GM19372 (cell line): ENCODE data around the gene LINC00305.

Source experiments
- ATAC-seq: cut with Tn5 transposase; IDR thresholded peaks from one replicate; pipeline ENCODE4 v1.9.1; 2021; ENCODE audit warnings: mild to moderate bottlenecking, low read depth, moderate library complexity; ENCODE audit not compliant: unreplicated experiment

LINC00305 gene

GRCh38 chr18:64148988-64149387 is at the start of gene LINC00305:
Gene LINC00305, minus strand, starts transcription at chr18:64149088.
- ATAC-seq, result no peak

- no peak for ATAC-seq
Observed at GRCh38 chr18:64191069-64191468, 42.2 kb upstream of the LINC00305 start.

- ATAC-seq, result no peak
Observed at GRCh38 chr18:64185987-64186386, 37.1 kb upstream of the LINC00305 start.

- no peak for ATAC-seq
Observed at GRCh38 chr18:64183665-64184064, 34.8 kb upstream of the LINC00305 start.

GRCh38 chr18:64180617-64181016 is 31.7 kb upstream of the LINC00305 start:
- no peak for ATAC-seq

GRCh38 chr18:64180171-64180570 is 31.3 kb upstream of the LINC00305 start:
- no peak for ATAC-seq

GRCh38 chr18:64179556-64180080 is 30.7 kb upstream of the LINC00305 start:
- ATAC-seq, result no peak

GRCh38 chr18:64178860-64179259 is 30.0 kb upstream of the LINC00305 start:
- ATAC-seq, result no peak

- ATAC-seq, result no peak
Observed at GRCh38 chr18:64175432-64175831, 26.5 kb upstream of the LINC00305 start.

- ATAC-seq, result no peak
Observed at GRCh38 chr18:64171576-64171975, 22.7 kb upstream of the LINC00305 start.

- no peak for ATAC-seq
Observed at GRCh38 chr18:64167408-64167925, 18.6 kb upstream of the LINC00305 start.

GRCh38 chr18:64165906-64166305 is 17.0 kb upstream of the LINC00305 start:
- no peak for ATAC-seq

- ATAC-seq, result no peak
Observed at GRCh38 chr18:64164883-64165282, 16.0 kb upstream of the LINC00305 start.

GRCh38 chr18:64149916-64150438 is 1.1 kb upstream of the LINC00305 start:
- ATAC-seq, result no peak

- no peak for ATAC-seq
Observed at GRCh38 chr18:64142904-64143303, 6.0 kb downstream of the LINC00305 start.

GRCh38 chr18:64137914-64138313 is 11.0 kb downstream of the LINC00305 start:
- no peak for ATAC-seq

- no peak for ATAC-seq
Observed at GRCh38 chr18:64134044-64134747, 14.7 kb downstream of the LINC00305 start.

GRCh38 chr18:64132871-64133270 is 16.0 kb downstream of the LINC00305 start:
- no peak for ATAC-seq

- ATAC-seq, result no peak
Observed at GRCh38 chr18:64131314-64131713, 17.6 kb downstream of the LINC00305 start.

- ATAC-seq, result peak; percentile 61
Observed at GRCh38 chr18:64127172-64127571, 21.7 kb downstream of the LINC00305 start.

- no peak for ATAC-seq
Observed at GRCh38 chr18:64119916-64120315, 29.0 kb downstream of the LINC00305 start.

GRCh38 chr18:64118406-64118805 is 30.5 kb downstream of the LINC00305 start:
- ATAC-seq, result no peak
